SK-N-SH (cell line): ENCODE data around the gene PGP. TPM values are rescaled to one million over a fixed set of nuclear protein-coding genes. Genes with fewer than 3 reads are reported as not detected.

ENCODE experiments used
- CTCF ChIA-PET: fragments of 300-600, 350-600 bp; formaldehyde crosslinking; extraction: SDS; loops from one replicate; lab custom pipeline; 2021; lab: Yijun Ruan, JAX
- POLR2A ChIA-PET: fragments of 350-600 bp; sonication (Branson Sonifier 250); formaldehyde crosslinking; extraction: SDS; loops from one replicate; lab custom pipeline; 2020; ENCODE audit warnings: antibody characterized with exemption, inconsistent platforms; lab: Yijun Ruan, JAX
- DNase-seq: peaks from one replicate; pipeline ENCODE4 v3.0.0; 2012
- H2AFZ ChIP-seq: fragments of 200-600 bp; sonication (generic); 2 replicates; pipeline ENCODE4 v1.8.1; 2016; ENCODE audit warnings: antibody characterized with exemption, mild to moderate bottlenecking, low read depth
- H3F3A ChIP-seq: fragments of 200-600 bp; sonication (generic); replicated peaks from 2 replicates; pipeline ENCODE3; 2016; ENCODE audit warnings: antibody characterized with exemption, mild to moderate bottlenecking; ENCODE audit not compliant: insufficient read depth
- H3K27ac ChIP-seq, 2 experiments: fragments of 200-500 bp in 1 of 2; fragments of 200-600 bp in 1 of 2; sonication (Bioruptor generic) in 1 of 2; sonication (generic), shearing (Covaris generic) in 1 of 2; 2 replicates each; pipeline versions ENCODE4 v1.5.1 to v1.6.1; 2014 to 2016; ENCODE audit warnings: low read depth in 2 of 2, inconsistent platforms in 1 of 2, low read length in 1 of 2, mild to moderate bottlenecking in 1 of 2, mixed read lengths in 1 of 2
- H3K27me3 ChIP-seq: fragments of 200-600 bp; sonication (generic), shearing (Covaris generic); 2 replicates; pipeline ENCODE4 v1.6.1; 2016; ENCODE audit warnings: mixed run types; ENCODE audit not compliant: insufficient read depth
- H3K36me3 ChIP-seq, 2 experiments: fragments of 200-500 bp in 1 of 2; fragments of 200-600 bp in 1 of 2; sonication (Bioruptor generic) in 1 of 2; sonication (generic) in 1 of 2; replicated peaks in 1 of 2; 2 replicates each; pipeline versions ENCODE3 to v1.5.1; 2014 to 2016; ENCODE audit warnings: low read length in 1 of 2, mild to moderate bottlenecking in 1 of 2; ENCODE audit not compliant: insufficient read depth in 2 of 2, control insufficient read depth in 1 of 2
- H3K4me1 ChIP-seq, 2 experiments: fragments of 200-500 bp in 1 of 2; fragments of 200-600 bp in 1 of 2; sonication (Bioruptor generic) in 1 of 2; sonication (generic), shearing (Covaris generic) in 1 of 2; 2 replicates each; pipeline versions ENCODE4 v1.5.1 to v1.6.1; 2014 to 2016; ENCODE audit warnings: low read depth in 1 of 2, low read length in 1 of 2, mixed run types in 1 of 2; ENCODE audit not compliant: insufficient read depth in 2 of 2, control insufficient read depth in 1 of 2
- H3K4me2 ChIP-seq: fragments of 200-600 bp; sonication (generic), shearing (Covaris generic); 2 replicates; pipeline ENCODE4 v1.6.1; 2017; ENCODE audit warnings: mixed run types
- H3K4me3 ChIP-seq, 2 experiments: fragments of 200-500 bp in 1 of 2; fragments of 200-600 bp in 1 of 2; sonication (Bioruptor generic) in 1 of 2; sonication (generic), shearing (Covaris generic) in 1 of 2; 2 replicates each; pipeline versions ENCODE4 v1.5.1 to v1.8.1; 2014 to 2016; ENCODE audit warnings: low read depth in 2 of 2, inconsistent platforms in 1 of 2, low read length in 1 of 2, mild to moderate bottlenecking in 1 of 2, mixed read lengths in 1 of 2, moderate library complexity in 1 of 2
- H3K79me2 ChIP-seq: fragments of 200-600 bp; sonication (generic); 2 replicates; pipeline ENCODE4 v1.8.1; 2017; ENCODE audit warnings: mild to moderate bottlenecking; ENCODE audit not compliant: insufficient read depth
- H3K9ac ChIP-seq: fragments of 200-600 bp; sonication (generic); 2 replicates; pipeline ENCODE4 v1.6.1; 2017; ENCODE audit warnings: mixed run types
- H3K9me2 ChIP-seq: fragments of 200-600 bp; sonication (generic); 2 replicates; pipeline ENCODE4 v1.6.1; 2017; ENCODE audit warnings: mixed run types
- H3K9me3 ChIP-seq: fragments of 200-600 bp; sonication (generic); 2 replicates; pipeline ENCODE4 v1.6.1; 2017; ENCODE audit warnings: mixed run types, mild to moderate bottlenecking, moderate library complexity
- H4K20me1 ChIP-seq: fragments of 200-600 bp; sonication (generic); 2 replicates; pipeline ENCODE4 v1.6.1; 2017; ENCODE audit warnings: mild to moderate bottlenecking, mixed run types; ENCODE audit not compliant: insufficient read depth
- ELF1 ChIP-seq: IDR thresholded peaks from 2 replicates; pipeline ENCODE4 v1.4.0; 2012
- EZH2phosphoT487 ChIP-seq: fragments of 200-600 bp; sonication (generic); IDR thresholded peaks from 2 replicates; pipeline ENCODE4 v1.6.1; 2017; ENCODE audit warnings: low read depth, mixed run types, mild to moderate bottlenecking, antibody characterized with exemption, moderate library complexity, borderline replicate concordance
- FOSL2 ChIP-seq: IDR thresholded peaks from 2 replicates; pipeline ENCODE4 v1.4.0; 2012; ENCODE audit warnings: low read depth, mild to moderate bottlenecking, moderate library complexity, borderline replicate concordance
- GABPA ChIP-seq: IDR thresholded peaks from 2 replicates; pipeline ENCODE4 v1.4.0; 2012; ENCODE audit warnings: low read depth, mild to moderate bottlenecking
- GATA2 ChIP-seq: sonication (generic); formaldehyde crosslinking; IDR thresholded peaks from 2 replicates; pipeline ENCODE4 v1.5.0; 2020; ENCODE audit warnings: mild to moderate bottlenecking, missing genetic modification reagents
- MEF2A ChIP-seq: IDR thresholded peaks from 2 replicates; pipeline ENCODE4 v1.4.0; 2012; ENCODE audit warnings: low read depth, borderline replicate concordance
- NRF1 ChIP-seq: IDR thresholded peaks from 2 replicates; pipeline ENCODE4 v1.6.1; 2012; ENCODE audit warnings: low read depth, mild to moderate bottlenecking, low read length
- RFX5 ChIP-seq: IDR thresholded peaks from 2 replicates; pipeline ENCODE4 v1.6.1; 2012; ENCODE audit warnings: mild to moderate bottlenecking, improper control_type of control experiment, low read length
- RXRA ChIP-seq: IDR thresholded peaks from 2 replicates; pipeline ENCODE4 v1.4.0; 2012; ENCODE audit warnings: low read depth, mild to moderate bottlenecking, borderline replicate concordance
- SIN3A ChIP-seq: IDR thresholded peaks from 2 replicates; pipeline ENCODE4 v1.6.1; 2012; ENCODE audit warnings: low read depth, mild to moderate bottlenecking, low read length, moderate library complexity, borderline replicate concordance
- SMC3 ChIP-seq: IDR thresholded peaks from 2 replicates; pipeline ENCODE4 v1.6.1; 2012; ENCODE audit warnings: low read depth, low read length, improper control_type of control experiment
- YY1 ChIP-seq: IDR thresholded peaks from 2 replicates; pipeline ENCODE4 v1.4.0; 2012; ENCODE audit warnings: low read depth, mild to moderate bottlenecking
- WGBS: methylation state at CpG from one replicate; pipeline ENCODE4 v1.1.6; 2017; ENCODE audit warnings: low lambda C conversion rate; 5-methylcytosine and 5-hydroxymethylcytosine counted together
- polyA plus RNA-seq, 3 experiments: library from polyadenylated mRNA; depleted of rRNA; stranded (reverse); fragments of >200 nt; gene quantifications; 2 replicates each; pipeline ENCODE4 v1.2.3, GENCODE V29; 2012
- TF ChIP-seq, protein P1 (sequence below): fragments of 200-600 bp; sonication (generic); IDR thresholded peaks from 2 replicates; pipeline ENCODE4 v1.6.1; 2017; ENCODE audit warnings: antibody characterized with exemption, mild to moderate bottlenecking, moderate library complexity
- TF ChIP-seq, protein P2 (sequence below): IDR thresholded peaks from 2 replicates; pipeline ENCODE4 v1.4.0; 2012; ENCODE audit warnings: low read depth, borderline replicate concordance
- TF ChIP-seq, protein P3 (sequence below): IDR thresholded peaks from 2 replicates; pipeline ENCODE4 v1.4.0; 2012; ENCODE audit warnings: low read depth, borderline replicate concordance
- TF ChIP-seq, protein P4 (sequence below): IDR thresholded peaks from 2 replicates; pipeline ENCODE4 v1.4.0; 2012; ENCODE audit warnings: low read depth
- TF ChIP-seq, protein P5 (sequence below): fragments of 150-350 bp; IDR thresholded peaks from 2 replicates; pipeline ENCODE4 v1.6.1; 2016; ENCODE audit warnings: mild to moderate bottlenecking, low read depth, low read length

PGP gene
- polyA plus RNA-seq, 1 of the 3 experiments (the other 2 are of a cell fraction), result 10.3 TPM

DNA sequence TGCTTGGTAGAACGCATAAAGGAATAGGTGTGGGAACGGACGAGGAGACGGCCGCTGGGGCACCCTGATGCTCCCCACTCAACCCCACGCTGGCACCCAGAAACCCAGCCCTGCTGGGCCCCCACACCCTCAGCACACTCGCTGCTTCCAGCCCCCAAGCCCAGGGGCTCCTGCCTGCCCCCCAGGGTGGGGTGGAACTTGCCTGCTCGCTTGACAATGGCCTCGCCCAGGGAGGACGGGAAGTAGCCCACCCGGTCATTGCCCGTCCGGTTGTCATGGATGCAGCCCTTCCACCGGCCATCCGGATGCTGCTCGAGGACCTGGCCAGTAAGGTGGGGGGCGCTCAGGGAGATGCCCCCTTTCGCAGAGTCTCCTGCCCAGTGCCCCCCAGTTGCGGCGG is 28.1 kb downstream of the PGP start:
- 93% methylated on average over 12 of the region's 20 CpGs for WGBS
- no peaks in the 10 kb centered on the region for H4K20me1 ChIP-seq
- peaks cover 0 to 2% of the 10 kb centered on the region in 2 experiments for H3K36me3 ChIP-seq
- H3F3A ChIP-seq, result no peaks in the 10 kb centered on the region
- no peak overlapping the region for H3K27ac ChIP-seq
- no peaks in the 10 kb centered on the region for H3K9me2 ChIP-seq
- DNase-seq, result no peak
- no peak overlapping the region for H3K9ac ChIP-seq
- ChIA-PET CTCF (interaction anchor here (1.5 to 3.9 kb wide), 2 partner anchors 9 to 164 kb away, joined by 3 to 19 read pairs; partner anchors contain the start of gene CASKIN1), POLR2A (no interaction called here)
- H3K79me2 ChIP-seq, result no peaks in the 10 kb centered on the region
- TF ChIP-seq RFX5 (no peak), GATA2 (no peak), YY1 (no peak), RXRA (no peak), NRF1 (no peak)
- TF ChIP-seq, protein P1, sequence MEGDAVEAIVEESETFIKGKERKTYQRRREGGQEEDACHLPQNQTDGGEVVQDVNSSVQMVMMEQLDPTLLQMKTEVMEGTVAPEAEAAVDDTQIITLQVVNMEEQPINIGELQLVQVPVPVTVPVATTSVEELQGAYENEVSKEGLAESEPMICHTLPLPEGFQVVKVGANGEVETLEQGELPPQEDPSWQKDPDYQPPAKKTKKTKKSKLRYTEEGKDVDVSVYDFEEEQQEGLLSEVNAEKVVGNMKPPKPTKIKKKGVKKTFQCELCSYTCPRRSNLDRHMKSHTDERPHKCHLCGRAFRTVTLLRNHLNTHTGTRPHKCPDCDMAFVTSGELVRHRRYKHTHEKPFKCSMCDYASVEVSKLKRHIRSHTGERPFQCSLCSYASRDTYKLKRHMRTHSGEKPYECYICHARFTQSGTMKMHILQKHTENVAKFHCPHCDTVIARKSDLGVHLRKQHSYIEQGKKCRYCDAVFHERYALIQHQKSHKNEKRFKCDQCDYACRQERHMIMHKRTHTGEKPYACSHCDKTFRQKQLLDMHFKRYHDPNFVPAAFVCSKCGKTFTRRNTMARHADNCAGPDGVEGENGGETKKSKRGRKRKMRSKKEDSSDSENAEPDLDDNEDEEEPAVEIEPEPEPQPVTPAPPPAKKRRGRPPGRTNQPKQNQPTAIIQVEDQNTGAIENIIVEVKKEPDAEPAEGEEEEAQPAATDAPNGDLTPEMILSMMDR, result no peak
- TF ChIP-seq, protein P2, sequence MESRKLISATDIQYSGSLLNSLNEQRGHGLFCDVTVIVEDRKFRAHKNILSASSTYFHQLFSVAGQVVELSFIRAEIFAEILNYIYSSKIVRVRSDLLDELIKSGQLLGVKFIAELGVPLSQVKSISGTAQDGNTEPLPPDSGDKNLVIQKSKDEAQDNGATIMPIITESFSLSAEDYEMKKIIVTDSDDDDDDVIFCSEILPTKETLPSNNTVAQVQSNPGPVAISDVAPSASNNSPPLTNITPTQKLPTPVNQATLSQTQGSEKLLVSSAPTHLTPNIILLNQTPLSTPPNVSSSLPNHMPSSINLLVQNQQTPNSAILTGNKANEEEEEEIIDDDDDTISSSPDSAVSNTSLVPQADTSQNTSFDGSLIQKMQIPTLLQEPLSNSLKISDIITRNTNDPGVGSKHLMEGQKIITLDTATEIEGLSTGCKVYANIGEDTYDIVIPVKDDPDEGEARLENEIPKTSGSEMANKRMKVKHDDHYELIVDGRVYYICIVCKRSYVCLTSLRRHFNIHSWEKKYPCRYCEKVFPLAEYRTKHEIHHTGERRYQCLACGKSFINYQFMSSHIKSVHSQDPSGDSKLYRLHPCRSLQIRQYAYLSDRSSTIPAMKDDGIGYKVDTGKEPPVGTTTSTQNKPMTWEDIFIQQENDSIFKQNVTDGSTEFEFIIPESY, result no peak
- TF ChIP-seq, protein P3, sequence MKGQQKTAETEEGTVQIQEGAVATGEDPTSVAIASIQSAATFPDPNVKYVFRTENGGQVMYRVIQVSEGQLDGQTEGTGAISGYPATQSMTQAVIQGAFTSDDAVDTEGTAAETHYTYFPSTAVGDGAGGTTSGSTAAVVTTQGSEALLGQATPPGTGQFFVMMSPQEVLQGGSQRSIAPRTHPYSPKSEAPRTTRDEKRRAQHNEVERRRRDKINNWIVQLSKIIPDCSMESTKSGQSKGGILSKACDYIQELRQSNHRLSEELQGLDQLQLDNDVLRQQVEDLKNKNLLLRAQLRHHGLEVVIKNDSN, result no peak
- H3K9me3 ChIP-seq, result no peaks in the 10 kb centered on the region
- H2AFZ ChIP-seq, result no peak overlapping the region
- H3K27me3 ChIP-seq, result no peaks in the 10 kb centered on the region
- no peak overlapping the region for H3K4me3 ChIP-seq
- no peak overlapping the region for H3K4me2 ChIP-seq
- no peaks in the 10 kb centered on the region for H3K4me1 ChIP-seq

DNA sequence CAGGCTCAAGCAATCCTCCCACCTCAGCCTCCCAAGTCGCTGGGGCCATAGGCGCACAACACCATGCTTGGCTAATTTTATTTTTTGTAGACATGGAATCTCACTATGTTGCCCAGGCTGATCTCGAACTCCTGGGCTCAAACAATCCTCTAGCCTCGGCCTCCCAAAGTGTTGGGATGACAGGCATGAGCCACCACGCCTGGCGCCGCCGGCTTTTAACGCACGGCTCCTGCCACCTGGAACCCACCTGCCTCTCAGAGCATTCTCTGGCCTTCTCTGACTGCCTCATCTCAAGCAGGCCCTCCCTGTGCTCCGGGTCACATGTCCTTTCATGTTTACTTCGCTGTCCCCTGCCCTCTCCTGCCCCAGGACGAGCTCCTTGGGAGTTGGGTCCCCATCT is 28.6 kb downstream of the PGP start:
- Histone ChIP-seq H3K27ac (no peak overlapping the region), H2AFZ (no peak overlapping the region), H3K4me1 (no peaks in the 10 kb centered on the region), H3K9me2 (no peaks in the 10 kb centered on the region), H3K9ac (no peak overlapping the region), H3K79me2 (no peaks in the 10 kb centered on the region), H3K9me3 (no peaks in the 10 kb centered on the region), H3K36me3 (peaks cover 0 to 2% of the 10 kb centered on the region in 2 experiments), H4K20me1 (no peaks in the 10 kb centered on the region), H3F3A (no peaks in the 10 kb centered on the region), H3K4me2 (no peak overlapping the region), H3K27me3 (no peaks in the 10 kb centered on the region), H3K4me3 (no peak overlapping the region)
- TF ChIP-seq EZH2phosphoT487, result no peak
- TF ChIP-seq MEF2A, result no peak
- TF ChIP-seq RFX5, result no peak
- TF ChIP-seq SMC3, result no peak
- TF ChIP-seq, protein P4, sequence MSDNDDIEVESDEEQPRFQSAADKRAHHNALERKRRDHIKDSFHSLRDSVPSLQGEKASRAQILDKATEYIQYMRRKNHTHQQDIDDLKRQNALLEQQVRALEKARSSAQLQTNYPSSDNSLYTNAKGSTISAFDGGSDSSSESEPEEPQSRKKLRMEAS, result no peak
- no peak for TF ChIP-seq FOSL2
- TF ChIP-seq SIN3A, result no peak
- TF ChIP-seq, protein P2, result no peak
- TF ChIP-seq, protein P5, sequence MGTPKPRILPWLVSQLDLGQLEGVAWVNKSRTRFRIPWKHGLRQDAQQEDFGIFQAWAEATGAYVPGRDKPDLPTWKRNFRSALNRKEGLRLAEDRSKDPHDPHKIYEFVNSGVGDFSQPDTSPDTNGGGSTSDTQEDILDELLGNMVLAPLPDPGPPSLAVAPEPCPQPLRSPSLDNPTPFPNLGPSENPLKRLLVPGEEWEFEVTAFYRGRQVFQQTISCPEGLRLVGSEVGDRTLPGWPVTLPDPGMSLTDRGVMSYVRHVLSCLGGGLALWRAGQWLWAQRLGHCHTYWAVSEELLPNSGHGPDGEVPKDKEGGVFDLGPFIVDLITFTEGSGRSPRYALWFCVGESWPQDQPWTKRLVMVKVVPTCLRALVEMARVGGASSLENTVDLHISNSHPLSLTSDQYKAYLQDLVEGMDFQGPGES, result no peak
- no peak for TF ChIP-seq ELF1
- no peak for TF ChIP-seq GABPA
- no peak for TF ChIP-seq RXRA
- DNase-seq, result no peak
- WGBS, result 98% methylated on average over 13 of the region's 13 CpGs
- ChIA-PET CTCF (interaction anchor here (1.5 to 3.9 kb wide), 2 partner anchors 9 to 164 kb away, joined by 3 to 19 read pairs; partner anchors contain the start of gene CASKIN1), POLR2A (no interaction called here)
